Activated CD4-positive, alpha-beta T cell treated with anti-CD3 and anti-CD28 coated beads for 1 hour (primary cell): ENCODE measurements around the gene KDM5B.
"Not testable (repeated sequence)": the region's sequence is repeated elsewhere in the genome, so short reads cannot be mapped to it uniquely, and the experiment has no call there.

ENCODE experiments used
- DNase-seq: peaks from one replicate; pipeline ENCODE4 v3.0.0-alpha.2; 2020

KDM5B gene

GRCh38 chr1:202812176-202813026 lies 4.2 kb upstream of the KDM5B start:
- no peak for DNase-seq

DNA sequence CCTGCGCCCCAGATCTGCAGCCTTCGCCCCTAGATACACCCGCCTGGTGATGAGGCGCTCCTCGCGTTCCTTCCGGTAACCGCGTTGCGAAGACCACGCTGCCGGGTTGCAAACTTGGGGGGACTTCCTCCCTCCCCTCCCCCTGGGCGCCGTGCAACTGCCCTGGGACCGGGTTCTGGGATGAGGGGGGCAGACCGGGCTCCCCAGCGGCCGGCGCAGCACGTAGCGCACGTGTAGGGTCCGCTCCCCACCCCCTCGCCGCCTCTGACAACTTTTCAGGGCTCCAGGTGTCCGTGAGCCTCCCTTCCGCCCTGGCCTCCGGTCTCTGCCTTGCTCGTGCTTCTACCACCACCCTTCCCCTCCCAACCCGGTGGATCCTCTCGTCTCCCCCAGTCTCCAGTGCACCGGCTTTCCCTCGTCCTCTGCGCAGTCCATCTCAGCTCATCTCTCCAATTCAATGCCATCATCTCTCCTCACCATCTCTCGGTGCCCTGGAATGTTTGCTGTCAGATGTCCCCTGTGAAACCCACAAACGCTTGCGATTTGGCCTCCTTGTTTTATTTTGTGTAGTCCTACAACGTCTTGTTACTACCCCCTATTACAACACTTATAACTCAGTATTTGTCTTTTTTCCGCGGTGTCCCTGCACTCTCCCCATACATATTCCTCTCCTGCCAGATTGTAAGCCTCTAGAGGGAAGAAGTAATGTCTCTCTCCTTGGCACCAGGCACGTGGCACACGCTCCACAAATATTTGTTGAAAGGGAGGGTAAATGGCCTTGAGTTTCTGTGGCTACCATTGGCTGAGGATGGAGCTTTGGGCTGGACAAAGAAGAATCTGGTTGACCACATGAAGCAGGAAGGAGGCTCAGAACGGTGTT lies 3.3 kb upstream of the KDM5B start:
- no peak for DNase-seq

- peak; percentile 79 for DNase-seq
Measured at GRCh38 chr1:202810615-202811295, 2.5 kb upstream of the KDM5B start, which contains the start of gene PCAT6. TSS of gene PCAT6 (plus strand) at chr1:202810954.

GRCh38 chr1:202810193-202810614 lies 2.0 kb upstream of the KDM5B start:
- DNase-seq, result no peak

- DNase-seq, result no peak
Measured at GRCh38 chr1:202809597-202810159, 1.5 kb upstream of the KDM5B start.

DNA sequence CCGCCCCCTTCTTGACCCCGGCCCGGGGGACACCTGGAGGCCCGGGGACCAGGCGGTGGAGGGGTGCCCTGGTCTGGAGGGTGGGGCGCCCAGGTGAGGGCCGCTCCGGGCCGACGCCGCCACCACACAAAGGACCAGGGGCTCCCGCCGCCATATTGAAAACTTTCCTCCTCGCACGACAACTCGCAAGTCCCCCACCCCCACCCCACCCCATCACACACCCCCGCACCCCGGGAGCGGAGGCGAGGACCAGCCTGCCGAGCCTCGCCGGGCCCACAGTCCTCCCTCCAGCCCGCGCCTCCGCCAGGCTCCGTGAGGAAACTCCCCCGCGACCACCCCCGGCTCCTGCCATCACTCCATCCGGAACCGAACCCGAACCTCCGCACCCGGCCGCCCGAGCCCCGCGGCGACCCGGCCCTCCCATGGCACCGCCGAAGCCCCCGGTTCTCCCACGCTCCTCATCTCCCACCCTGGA lies 733 bp downstream of the KDM5B start:
- DNase-seq, result peak; percentile 26

- no peak for DNase-seq
Measured at GRCh38 chr1:202806845-202807450, 1.3 kb downstream of the KDM5B start.

GRCh38 chr1:202805886-202806844 lies 2.1 kb downstream of the KDM5B start:
- DNase-seq, result no peak

GRCh38 chr1:202804126-202804525 lies 4.1 kb downstream of the KDM5B start:
- DNase-seq, result no peak

GRCh38 chr1:202802998-202803932 lies 5.0 kb downstream of the KDM5B start:
- no peak for DNase-seq

DNA sequence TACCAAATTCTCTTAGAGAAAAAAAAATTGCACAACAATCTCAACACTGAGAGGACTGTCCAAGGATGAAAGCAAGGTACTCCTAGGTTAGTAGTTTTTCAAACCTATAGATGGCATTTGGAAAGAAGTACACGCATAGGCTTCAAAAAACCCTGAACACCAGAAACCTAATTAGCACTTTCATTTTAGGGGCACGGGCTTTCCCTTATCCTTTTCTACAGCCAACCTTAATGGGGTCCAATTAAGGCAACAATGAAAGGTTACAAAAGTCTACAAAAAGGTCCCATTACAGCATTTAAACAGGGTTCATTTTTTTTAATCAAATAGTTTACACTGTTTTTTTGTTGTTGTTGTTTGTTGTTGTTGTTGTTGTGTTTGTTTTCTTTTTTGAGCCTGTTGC lies 6.2 kb downstream of the KDM5B start:
- DNase-seq, result no peak

- no peak for DNase-seq
Measured at GRCh38 chr1:202801175-202801574, 7.0 kb downstream of the KDM5B start.

- no peak for DNase-seq
Measured at GRCh38 chr1:202800742-202801141, 7.5 kb downstream of the KDM5B start.

DNA sequence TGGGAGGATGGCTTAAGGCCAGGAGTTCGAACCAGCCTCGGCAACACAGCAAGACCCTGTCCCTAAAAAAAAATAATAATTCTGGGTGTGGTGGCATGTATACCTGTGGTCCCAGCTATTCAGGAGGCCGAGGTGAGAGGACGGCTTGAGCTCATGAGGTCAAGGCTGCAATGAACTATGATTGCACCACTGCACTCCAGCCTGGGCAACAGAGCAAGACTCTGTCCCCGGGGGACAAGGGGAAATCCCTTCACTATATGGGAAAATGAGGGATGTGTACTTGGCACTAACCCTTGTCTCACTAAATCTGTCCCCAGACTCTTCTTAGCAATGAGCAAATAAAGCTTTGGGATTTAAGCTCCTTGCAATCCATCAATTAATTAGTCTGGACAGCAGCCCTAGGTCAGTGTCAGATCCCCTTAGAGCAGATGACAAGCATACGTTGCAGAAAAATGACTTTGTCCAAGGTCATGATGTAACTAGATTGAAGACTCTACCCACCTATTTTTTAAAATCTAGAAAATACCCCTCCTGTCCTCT lies 9.4 kb downstream of the KDM5B start:
- DNase-seq, result no peak

DNA sequence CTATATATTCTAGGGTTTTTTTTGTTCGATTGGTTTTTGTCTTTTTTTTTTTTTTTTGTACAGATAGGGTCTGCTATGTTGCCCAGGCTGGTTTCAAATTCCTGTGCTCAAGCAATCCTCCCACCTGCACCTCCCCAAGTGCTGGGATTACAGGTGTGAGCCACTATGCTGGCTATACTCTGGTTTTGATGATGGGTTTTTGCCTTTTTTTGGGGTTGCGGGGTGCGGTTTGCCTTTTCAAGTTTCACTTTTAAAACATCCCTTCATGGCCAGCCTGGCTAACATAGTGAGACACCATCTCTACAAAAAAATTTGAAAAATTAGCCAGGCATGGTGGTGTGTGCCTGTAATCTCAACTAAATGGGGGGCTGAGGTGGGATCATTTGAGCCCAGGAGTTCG lies 10.0 kb downstream of the KDM5B start:
- DNase-seq, result no peak

GRCh38 chr1:202796670-202797069 lies 11.6 kb downstream of the KDM5B start:
- no peak for DNase-seq

DNA sequence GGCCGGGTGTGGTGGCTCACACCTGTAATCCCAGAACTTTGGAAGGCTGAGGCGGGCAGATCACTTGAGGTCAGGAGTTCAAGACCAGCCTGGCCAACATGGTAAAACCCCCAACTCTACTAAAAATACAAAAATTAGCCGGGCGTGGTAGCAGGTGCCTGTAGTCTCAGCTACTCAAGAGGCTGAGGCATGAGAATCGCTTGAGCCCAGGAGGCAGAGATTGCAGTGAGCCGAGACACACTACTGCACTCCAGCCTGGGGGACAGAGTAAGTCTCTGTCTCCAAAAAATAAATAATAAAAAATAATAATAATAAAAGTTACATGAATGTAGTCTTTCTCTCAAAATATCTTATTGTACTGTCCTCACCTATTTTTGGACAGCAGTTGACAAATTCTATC lies 13.3 kb downstream of the KDM5B start:
- not testable (repeated sequence) for DNase-seq

- DNase-seq, result no peak
Measured at GRCh38 chr1:202794051-202794740, 14.0 kb downstream of the KDM5B start.
